Transverse colon (tissue), 3 donors: Measurements from ENCODE around the gene TRIM6.

Source experiments
- CTCF ChIP-seq, 5 experiments: fragments of 200-600 bp in 3 of 5; fragments of 450-650 bp in 2 of 5; sonication (generic) in 3 of 5; IDR thresholded peaks; 1 replicate in 2 of 5; 2 replicates in 3 of 5; pipeline ENCODE4 v1.5.1; 2016 to 2017; ENCODE audit warnings: antibody characterized with exemption in 5 of 5, inconsistent platforms in 3 of 5, mild to moderate bottlenecking in 2 of 5, moderate library complexity in 1 of 5
- POLR2A ChIP-seq: fragments of 450-650 bp; IDR thresholded peaks from one replicate; pipeline ENCODE4 v1.6.1; 2016; ENCODE audit warnings: antibody characterized with exemption, mild to moderate bottlenecking, moderate library complexity

GRCh38 chr11:5618807-5619206, 22.4 kb downstream of the TRIM6 start:
- no peak for TF ChIP-seq CTCF (IDR thresholded peaks at IDR 0.05)
- no peak for TF ChIP-seq POLR2A
